Hepatocyte (in vitro differentiated cells): ENCODE measurements around the gene VAV3. TPM values are rescaled to one million over a fixed set of nuclear protein-coding genes. Genes with fewer than 3 reads are reported as not detected.
"Not testable (repeated sequence)": the region's sequence is repeated elsewhere in the genome, so short reads cannot be mapped to it uniquely, and the experiment has no call there.

Experiments
- DNase-seq: peaks from one replicate; pipeline ENCODE4 v3.0.0-alpha.2; 2016; ENCODE audit warnings: low spot score
- H2AFZ ChIP-seq: fragments of 200-600 bp; sonication (generic); 2 replicates; pipeline ENCODE4 v1.6.0; 2016; ENCODE audit warnings: antibody characterized with exemption, mild to moderate bottlenecking
- H3K27ac ChIP-seq: fragments of 200-600 bp; sonication (generic); 2 replicates; pipeline ENCODE4 v1.5.1; 2016; ENCODE audit warnings: mild to moderate bottlenecking
- H3K27me3 ChIP-seq: fragments of 200-600 bp; sonication (generic); 2 replicates; pipeline ENCODE4 v1.6.1; 2016
- H3K36me3 ChIP-seq: fragments of 200-600 bp; sonication (generic); replicated peaks from 2 replicates; pipeline ENCODE4 v1.5.1; 2016; ENCODE audit warnings: low read depth; ENCODE audit not compliant: insufficient read depth
- H3K4me1 ChIP-seq: fragments of 200-600 bp; sonication (generic); 2 replicates; pipeline ENCODE4 v1.5.1; 2016; ENCODE audit warnings: mild to moderate bottlenecking, moderate library complexity; ENCODE audit not compliant: insufficient read depth
- H3K4me2 ChIP-seq: fragments of 200-600 bp; sonication (generic); 2 replicates; pipeline ENCODE4 v1.6.0; 2016
- H3K4me3 ChIP-seq: fragments of 200-600 bp; sonication (generic); 2 replicates; pipeline ENCODE4 v1.5.1; 2016; ENCODE audit warnings: mild to moderate bottlenecking
- H3K79me2 ChIP-seq: fragments of 200-600 bp; sonication (generic); 2 replicates; pipeline ENCODE4 v1.6.0; 2017; ENCODE audit warnings: mild to moderate bottlenecking
- H3K9me2 ChIP-seq: fragments of 200-600 bp; sonication (generic); replicated peaks from 2 replicates; pipeline ENCODE4 v1.6.0; 2017; ENCODE audit warnings: mild to moderate bottlenecking; ENCODE audit not compliant: insufficient read depth
- H3K9me3 ChIP-seq: fragments of 200-600 bp; sonication (generic); 2 replicates; pipeline ENCODE4 v1.5.1; 2016; ENCODE audit warnings: low read depth, mild to moderate bottlenecking
- H4K20me1 ChIP-seq: fragments of 200-600 bp; sonication (generic); 2 replicates; pipeline ENCODE4 v1.6.0; 2016; ENCODE audit warnings: mild to moderate bottlenecking; ENCODE audit not compliant: insufficient read depth, poor library complexity, severe bottlenecking
- EZH2 ChIP-seq: fragments of 200-600 bp; sonication (generic); IDR thresholded peaks from 2 replicates; pipeline ENCODE4 v1.6.1; 2016; ENCODE audit warnings: antibody characterized with exemption, mild to moderate bottlenecking, borderline replicate concordance
- EZH2phosphoT487 ChIP-seq: fragments of 200-600 bp; sonication (generic); IDR thresholded peaks from one replicate; pipeline ENCODE4 v1.6.1; 2018; ENCODE audit warnings: antibody characterized with exemption, mild to moderate bottlenecking, low read depth, moderate library complexity; ENCODE audit not compliant: unreplicated experiment, severe bottlenecking
- WGBS: methylation state at CpG from one replicate; pipeline ENCODE4 v1.1.6; 2016; ENCODE audit warnings: low lambda C conversion rate; ENCODE audit errors: missing lambda C conversion rate; 5-methylcytosine and 5-hydroxymethylcytosine counted together
- polyA plus RNA-seq: library from polyadenylated mRNA; unstranded; fragments of >200 nt; fragmentation: Nextera tagmentation; extraction: Ambion mirVana; gene quantifications from 2 replicates; pipeline ENCODE4 v1.2.1, GENCODE V29; 2016
- total RNA-seq: library from RNA; depleted of rRNA; stranded (reverse); fragments of >200 nt; gene quantifications from 2 replicates; pipeline ENCODE4 v1.2.3, GENCODE V29; 2014
- TF ChIP-seq, protein P1 (sequence below): fragments of 200-600 bp; sonication (generic); IDR thresholded peaks from 2 replicates; pipeline ENCODE4 v1.5.1; 2016; ENCODE audit warnings: antibody characterized with exemption, mild to moderate bottlenecking; ENCODE audit not compliant: poor library complexity

VAV3 gene
- total and polyA plus RNA-seq, 2 experiments from 2014 or later: 12.3 to 40.5 TPM

DNA sequence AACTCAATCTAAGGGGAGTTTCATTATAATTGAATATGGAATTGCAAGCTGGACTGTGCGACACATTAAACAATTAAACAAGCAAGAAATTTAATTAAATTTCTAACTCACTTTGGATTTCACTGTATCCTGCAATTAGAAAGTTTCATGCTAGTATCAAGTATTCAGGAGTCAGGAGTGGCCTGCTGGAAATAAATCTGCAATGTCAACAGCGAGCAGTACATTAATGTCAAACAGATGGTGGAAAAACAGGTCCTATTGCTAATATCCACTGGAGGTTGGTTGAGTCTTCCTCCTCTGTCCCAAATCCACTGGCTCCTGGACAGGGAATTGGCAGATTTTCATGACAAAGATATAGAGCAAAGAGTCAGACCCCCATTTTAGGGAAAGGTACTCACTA lies 237.1 kb downstream of the VAV3 start:
- Histone ChIP-seq H3K79me2 (no peaks in the 10 kb centered on the region), H3K9me2 (no peaks in the 10 kb centered on the region), H3K27ac (no peak overlapping the region), H2AFZ (no peak overlapping the region), H3K4me2 (no peak overlapping the region), H3K27me3 (no peaks in the 10 kb centered on the region), H3K4me1 (no peaks in the 10 kb centered on the region), H3K4me3 (no peak overlapping the region), H4K20me1 (no peaks in the 10 kb centered on the region), H3K9me3 (no peaks in the 10 kb centered on the region), H3K36me3 (no peaks in the 10 kb centered on the region)
- DNase-seq: no peak
- TF ChIP-seq, protein P1, sequence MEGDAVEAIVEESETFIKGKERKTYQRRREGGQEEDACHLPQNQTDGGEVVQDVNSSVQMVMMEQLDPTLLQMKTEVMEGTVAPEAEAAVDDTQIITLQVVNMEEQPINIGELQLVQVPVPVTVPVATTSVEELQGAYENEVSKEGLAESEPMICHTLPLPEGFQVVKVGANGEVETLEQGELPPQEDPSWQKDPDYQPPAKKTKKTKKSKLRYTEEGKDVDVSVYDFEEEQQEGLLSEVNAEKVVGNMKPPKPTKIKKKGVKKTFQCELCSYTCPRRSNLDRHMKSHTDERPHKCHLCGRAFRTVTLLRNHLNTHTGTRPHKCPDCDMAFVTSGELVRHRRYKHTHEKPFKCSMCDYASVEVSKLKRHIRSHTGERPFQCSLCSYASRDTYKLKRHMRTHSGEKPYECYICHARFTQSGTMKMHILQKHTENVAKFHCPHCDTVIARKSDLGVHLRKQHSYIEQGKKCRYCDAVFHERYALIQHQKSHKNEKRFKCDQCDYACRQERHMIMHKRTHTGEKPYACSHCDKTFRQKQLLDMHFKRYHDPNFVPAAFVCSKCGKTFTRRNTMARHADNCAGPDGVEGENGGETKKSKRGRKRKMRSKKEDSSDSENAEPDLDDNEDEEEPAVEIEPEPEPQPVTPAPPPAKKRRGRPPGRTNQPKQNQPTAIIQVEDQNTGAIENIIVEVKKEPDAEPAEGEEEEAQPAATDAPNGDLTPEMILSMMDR: no peak
- TF ChIP-seq EZH2 (no peak), EZH2phosphoT487 (no peak)
- 83% methylated on average over 2 of the region's 2 CpGs for WGBS

DNA sequence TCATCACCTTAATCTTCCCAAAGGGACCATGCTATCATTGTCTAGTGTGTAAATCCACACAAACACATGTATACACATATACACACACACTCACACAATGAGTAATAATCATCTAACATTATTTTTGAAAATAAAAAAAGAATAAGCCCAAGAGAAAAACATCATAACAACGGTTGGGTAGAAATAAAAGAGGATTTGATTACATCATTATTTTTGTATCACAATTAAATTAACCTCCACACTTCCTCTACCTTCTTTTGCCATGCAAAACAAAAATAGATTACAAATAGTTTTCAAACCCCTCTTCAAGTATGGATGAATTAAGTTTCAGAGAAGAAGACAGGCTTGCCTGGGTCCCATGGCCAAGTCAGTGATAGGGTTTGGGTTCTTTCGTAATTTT lies 238.1 kb downstream of the VAV3 start:
- Histone ChIP-seq H3K27me3 (no peaks in the 10 kb centered on the region), H2AFZ (no peak overlapping the region), H4K20me1 (no peaks in the 10 kb centered on the region), H3K9me3 (no peaks in the 10 kb centered on the region), H3K9me2 (no peaks in the 10 kb centered on the region), H3K4me2 (no peak overlapping the region), H3K79me2 (no peaks in the 10 kb centered on the region), H3K36me3 (no peaks in the 10 kb centered on the region), H3K27ac (no peak overlapping the region), H3K4me1 (no peaks in the 10 kb centered on the region), H3K4me3 (no peak overlapping the region)
- DNase-seq: no peak
- 98% methylated on average over 2 of the region's 2 CpGs for WGBS
- no peak for TF ChIP-seq EZH2
- TF ChIP-seq, protein P1: no peak
- no peak for TF ChIP-seq EZH2phosphoT487

DNA sequence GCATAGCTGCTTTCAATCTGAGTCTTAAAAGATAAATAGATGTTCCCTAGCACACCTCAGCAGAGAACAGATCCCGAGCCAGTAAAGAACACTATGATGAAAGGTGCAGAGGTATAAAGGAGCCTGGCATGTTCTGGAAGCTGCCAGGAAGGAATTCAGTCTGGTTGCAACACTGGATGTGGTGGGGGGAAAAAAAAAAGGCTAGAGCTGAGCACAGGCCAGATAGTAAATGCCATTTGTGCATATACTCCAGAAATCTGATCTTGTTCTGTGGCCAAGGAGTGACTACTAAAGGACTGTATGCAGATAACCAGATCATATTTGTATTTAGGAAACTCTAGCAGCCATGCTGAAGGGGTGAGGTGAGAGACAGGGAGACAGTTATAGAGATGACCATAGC lies 240.3 kb downstream of the VAV3 start:
- Histone ChIP-seq H3K27me3 (no peaks in the 10 kb centered on the region), H3K9me2 (no peaks in the 10 kb centered on the region), H3K4me2 (no peak overlapping the region), H4K20me1 (no peaks in the 10 kb centered on the region), H3K9me3 (no peaks in the 10 kb centered on the region), H3K79me2 (no peaks in the 10 kb centered on the region), H3K27ac (no peak overlapping the region), H3K36me3 (no peaks in the 10 kb centered on the region), H3K4me3 (no peak overlapping the region), H3K4me1 (no peaks in the 10 kb centered on the region), H2AFZ (no peak overlapping the region)
- TF ChIP-seq EZH2phosphoT487: no peak
- TF ChIP-seq, protein P1: no peak
- no peak for TF ChIP-seq EZH2
- WGBS: 63% methylated on average over 1 of the region's 1 CpG
- peak; percentile 6 for DNase-seq

DNA sequence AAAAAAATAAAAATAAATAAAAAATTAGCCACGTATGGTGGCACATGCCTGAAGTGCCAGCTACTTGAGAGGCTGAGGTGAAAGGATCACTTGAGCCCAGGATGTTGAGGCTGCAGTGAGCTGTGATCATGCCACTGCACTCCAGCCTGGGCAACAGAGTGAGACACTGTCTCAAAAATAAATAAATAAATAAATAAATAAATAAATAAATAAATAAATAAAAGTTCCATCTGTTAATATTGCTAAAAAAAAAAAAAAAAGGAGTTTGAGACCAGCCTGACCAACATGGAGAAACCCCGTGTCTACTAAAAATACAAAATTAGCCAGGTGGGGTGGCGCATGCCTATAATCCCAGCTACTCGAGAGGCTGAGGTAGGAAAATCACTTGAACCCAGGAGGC lies 244.8 kb downstream of the VAV3 start:
- 96% methylated on average over 4 of the region's 4 CpGs for WGBS
- H3K27me3 ChIP-seq, H3K79me2 ChIP-seq, DNase-seq, H3K9me3 ChIP-seq, H3K4me3 ChIP-seq, H2AFZ ChIP-seq, H4K20me1 ChIP-seq, H3K4me1 ChIP-seq, H3K27ac ChIP-seq, H3K4me2 ChIP-seq, H3K36me3 ChIP-seq, H3K9me2 ChIP-seq: not testable (repeated sequence)
